A172 (cell line): ENCODE results near the gene SPATA32. TPM values are rescaled to one million over a fixed set of nuclear protein-coding genes. Genes with fewer than 3 reads are reported as not detected.
"Not testable (repeated sequence)": the region's sequence is repeated elsewhere in the genome, so short reads cannot be mapped to it uniquely, and the experiment has no call there.

ENCODE experiments used
- DNase-seq: peaks from one replicate; pipeline ENCODE4 v3.0.0-alpha.2; 2015; ENCODE audit warnings: low spot score
- total RNA-seq: library from RNA; depleted of rRNA; stranded (reverse); fragments of >200 nt; shearing (Covaris generic); gene quantifications from 2 replicates; pipeline ENCODE4 v1.2.3, GENCODE V29; 2014

The SPATA32 gene
- total RNA-seq, 1 experiment from 2014 or later = not detected

DNA sequence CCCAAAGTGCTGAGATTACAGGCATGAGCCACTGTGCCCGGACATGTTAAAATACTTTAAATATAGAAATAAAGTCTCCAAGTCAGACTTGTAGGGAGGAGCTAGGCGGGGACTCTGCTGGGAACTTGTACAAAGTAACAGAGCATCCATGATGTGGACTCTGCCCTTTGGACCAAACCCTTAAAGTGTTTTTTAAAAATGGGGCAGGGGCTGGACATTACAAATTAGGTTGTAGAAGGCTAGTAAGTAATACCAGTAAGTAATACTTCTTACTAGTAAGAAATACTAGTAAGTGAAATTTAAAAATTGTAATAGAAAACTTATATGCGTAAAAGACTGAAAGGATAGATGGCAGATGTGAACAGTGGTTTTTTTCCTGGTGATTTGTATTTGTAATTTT is 9.7 kb upstream of the SPATA32 start:
- no peak for DNase-seq

DNA sequence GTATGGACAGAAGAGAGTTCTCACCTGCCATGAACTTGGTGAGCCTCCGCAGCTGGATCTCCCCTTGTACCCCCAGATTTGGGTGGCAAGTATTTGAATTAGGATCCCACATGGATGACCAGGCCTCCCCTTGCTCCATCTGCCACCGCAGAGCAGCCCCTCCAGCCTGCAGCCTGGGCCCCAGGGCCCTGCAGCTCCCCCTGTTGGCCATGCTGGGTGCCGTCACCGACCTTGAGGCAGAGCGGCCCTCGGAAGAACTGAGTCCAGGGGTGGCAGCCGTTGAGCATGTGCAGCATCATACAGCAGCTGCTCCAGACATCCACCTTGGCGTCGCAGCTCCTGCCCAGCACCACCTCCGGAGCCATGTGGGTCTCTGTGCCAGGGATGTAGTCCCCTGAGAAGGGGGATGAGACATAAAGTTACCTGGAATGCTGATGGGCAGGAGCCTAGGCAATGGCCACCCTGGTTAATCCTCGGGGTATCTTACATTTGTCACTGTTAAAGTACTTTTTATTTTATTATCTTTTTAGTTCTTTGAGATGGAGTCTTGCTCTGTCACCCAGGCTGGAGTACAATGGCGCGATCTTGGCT is 9.0 kb upstream of the SPATA32 start:
- no peak for DNase-seq

DNA sequence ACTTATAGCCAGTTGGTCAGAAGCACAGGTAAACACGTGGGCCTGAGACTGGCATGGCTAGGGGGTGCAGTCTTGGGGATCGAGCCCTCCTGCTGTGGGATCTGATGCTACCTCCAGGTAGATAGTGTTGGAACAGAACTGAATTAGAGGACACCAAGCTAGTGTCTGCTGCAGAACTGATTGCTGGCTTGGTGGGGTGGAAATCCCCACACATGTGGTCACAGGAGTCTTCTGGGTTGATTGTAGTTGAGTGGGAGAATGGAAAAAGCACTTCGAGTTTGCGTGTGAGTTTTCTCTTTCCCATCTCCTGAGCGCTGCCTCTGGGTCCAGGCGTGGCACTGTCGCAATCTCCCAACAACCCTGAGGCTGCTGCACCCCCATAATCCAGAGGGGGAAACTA is 8.0 kb upstream of the SPATA32 start:
- DNase-seq = no peak

DNA sequence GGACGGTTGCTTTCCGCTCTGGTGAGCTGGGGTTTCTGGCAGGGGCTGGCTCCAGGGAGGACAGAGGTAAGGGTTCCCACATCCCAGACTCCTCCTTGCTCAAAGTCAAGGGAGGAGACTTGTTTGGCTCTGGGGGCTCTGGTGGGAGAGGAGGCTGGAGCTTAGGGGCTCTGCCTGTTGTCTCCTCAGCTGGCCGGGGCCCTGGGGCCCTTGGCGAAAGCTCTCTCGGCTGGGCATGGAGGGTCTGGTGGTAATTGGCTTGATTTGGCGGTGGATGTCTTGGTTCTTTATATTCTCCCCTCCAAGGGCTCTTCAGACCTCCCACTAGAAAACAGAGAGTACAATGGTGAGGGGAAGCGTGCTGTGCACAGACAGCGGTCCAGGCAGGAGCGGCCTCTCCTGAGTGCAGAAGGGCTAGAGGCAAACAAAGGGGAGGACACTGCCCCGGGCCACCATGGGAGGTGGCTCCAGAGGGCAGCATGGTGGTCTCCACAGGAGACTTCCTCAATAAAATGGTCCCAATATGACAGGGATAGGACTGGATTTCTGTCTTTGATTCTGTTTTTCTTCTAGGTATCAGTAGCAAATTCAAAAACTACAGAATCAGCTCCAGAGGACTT is 5.7 kb upstream of the SPATA32 start:
- DNase-seq = no peak

DNA sequence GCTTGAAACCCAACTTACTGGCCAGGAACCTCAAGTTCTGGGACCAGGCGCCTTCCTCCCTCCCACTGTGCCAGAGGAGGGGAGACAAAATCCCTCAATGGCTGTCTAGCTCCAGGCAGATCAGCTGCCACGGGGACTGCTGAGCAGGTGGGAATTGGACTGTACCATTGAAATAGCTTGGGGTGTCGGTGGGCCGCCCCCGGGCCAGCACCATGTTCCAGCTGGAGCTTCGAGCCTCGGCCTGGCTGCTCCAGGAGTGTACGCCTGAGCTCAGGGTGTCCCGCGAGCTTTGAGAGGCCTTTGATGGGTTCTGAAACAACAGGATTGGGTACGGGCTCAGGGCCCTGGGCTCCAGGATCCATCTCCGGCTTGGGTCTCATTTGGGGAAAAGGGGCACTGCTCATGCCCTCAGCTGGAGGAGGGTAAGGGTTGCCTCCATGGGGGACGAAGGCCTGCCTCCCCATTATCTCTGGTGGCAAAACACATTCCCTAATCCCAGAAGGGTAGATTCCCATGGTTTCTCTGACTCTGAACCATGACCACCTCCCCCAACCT is 4.6 kb upstream of the SPATA32 start:
- no peak for DNase-seq

DNA sequence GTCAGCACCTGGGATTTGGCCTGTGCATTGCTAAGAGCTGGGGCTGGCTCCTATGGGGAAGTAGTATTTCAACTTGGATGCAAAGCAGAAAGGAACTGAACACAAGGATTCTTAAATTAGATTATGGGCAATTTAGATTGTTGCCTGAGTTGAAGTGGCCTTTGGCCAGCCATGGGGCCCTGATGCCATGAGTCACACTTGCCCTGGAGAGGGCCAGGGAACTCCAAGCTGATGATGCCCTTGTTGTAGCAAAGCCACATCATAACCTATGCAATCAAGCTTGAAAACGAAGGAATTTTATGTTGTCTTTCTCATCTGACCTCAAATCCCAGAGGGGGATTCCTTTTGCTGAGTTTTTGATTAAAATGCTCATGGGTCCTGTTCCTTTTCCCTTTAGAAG is 3.9 kb upstream of the SPATA32 start:
- peak; percentile 90 for DNase-seq

DNA sequence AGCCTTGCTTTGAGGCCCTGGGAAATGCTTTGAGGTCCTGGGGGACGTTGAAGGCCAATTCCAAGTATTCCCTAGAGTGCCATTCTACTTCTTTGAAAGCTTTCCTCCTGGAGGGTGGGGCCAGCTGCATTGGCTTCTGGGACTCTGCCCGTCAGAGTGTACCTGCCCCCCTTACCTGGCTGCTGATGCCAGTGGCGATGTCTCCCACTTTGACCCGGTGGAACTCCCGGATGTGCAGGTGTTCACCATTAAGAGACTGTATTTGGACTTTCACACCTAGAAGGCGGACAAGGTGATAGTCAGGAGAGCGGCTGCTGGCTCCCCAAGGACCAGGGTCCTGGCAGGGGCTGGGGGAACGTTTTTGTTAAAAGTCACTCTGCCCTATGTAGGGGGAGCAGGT is 3.1 kb upstream of the SPATA32 start:
- DNase-seq = no peak

DNA sequence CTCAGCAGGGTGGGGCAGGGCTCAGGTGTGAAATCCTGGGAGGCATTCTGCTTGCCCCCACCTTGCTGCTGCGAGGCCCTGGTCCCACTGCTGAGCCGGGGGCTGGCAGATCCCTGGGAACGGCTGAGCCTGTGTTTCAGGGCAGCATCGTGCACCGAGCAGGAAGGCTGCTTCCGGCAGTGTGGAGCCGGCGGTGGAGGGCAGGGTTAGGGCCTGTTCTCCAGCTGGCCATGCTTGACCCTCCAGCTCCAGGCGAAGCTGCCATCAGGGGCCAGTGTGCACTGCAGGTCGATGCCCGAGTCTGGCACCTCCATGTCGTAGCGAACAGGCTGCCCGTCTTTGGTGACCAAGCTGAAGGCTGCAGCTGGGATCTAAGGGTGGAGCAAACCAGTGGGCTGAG is 2.5 kb upstream of the SPATA32 start:
- no peak for DNase-seq

DNA sequence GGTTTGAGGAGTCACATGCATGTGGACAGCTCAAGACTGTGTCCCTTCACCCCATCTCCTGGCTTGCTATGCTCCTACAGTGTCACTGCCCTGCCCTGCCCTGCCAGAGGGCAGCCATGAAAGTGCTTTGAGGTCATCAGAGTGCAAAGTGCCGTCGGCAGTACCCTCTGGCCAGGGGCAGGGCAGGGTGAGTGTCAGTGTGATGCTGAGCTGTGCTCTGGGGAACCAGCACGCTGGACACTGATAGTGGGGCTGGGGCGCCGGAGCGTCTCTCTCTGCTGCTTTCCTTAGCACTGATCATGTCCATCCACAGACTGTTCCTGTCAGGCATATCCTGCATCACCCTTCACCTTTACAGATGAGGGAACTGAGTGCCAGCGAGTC is 1.6 kb upstream of the SPATA32 start:
- DNase-seq = no peak

DNA sequence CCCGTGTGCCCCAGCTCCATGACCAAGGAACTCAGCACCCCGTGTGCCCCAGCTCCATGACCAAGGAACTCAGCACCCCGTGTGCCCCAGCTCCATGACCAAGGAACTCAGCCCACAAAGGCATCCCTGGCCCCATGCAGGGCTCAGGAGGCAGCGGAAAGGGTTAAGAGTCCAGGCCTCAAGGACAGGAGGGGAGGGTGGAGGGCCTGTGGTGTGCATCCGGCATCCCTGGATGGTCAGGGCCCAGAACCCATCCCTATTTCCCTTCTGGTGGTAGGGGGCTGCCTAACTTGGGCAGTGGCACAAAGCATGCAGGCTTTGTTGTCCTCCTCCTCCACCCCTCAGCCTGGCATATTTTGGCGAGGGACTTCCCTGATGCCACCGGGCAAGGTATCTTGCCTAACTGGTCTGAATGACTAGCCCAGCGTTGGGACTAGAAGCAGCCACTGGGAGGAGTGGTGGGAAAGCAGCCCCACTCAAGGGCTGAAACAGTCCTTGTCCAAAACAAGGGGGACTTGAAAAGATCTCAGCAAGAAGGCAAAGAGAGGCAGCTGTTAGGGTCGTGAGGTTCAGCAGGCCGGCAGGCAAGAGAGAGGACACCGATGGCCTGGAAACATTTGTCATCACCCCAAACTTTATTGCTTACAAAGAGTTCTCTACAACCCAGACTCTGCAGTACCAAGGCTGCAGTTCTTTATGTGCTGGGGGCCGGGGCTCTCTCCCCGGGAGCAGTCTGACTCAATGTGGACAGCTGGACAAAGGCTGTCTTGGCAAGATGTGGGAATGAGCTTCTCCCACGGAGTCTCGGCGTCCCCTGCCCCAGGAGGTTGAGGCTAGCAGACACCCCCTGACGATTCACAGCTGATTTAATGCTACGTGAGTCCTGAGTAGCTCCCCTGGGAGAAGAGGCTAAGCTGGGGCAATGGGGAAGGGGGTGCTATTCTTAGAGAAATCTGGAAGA is 902 bp upstream of the SPATA32 start:
- DNase-seq = no peak

DNA sequence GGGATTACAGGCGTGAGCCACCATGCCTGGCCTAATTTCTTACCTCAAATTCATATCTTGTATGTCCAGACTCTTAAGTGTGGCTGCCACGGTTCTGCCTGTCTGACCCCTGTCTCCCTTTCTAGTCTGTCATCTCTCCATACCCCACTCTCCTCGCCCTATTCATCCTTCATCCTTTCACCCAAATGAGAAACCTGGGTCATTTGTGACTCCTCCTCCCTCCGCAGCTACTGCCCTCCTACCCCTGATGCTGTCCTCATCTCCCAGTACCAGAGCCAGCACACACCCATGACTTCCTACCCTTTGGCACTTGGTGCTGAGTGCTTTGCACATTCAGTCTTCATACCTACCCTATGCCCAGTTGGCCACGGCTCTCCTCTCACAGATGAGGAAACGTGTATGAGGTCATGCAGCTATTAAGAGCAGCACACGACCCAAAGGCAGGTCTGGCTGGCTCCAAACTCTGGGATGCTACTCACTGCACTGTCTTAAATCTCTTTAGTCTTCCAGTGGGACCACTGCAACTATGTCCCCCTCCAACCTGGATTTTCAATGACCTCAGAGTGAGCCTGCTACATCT is 1.6 kb downstream of the SPATA32 start:
- no peak for DNase-seq

DNA sequence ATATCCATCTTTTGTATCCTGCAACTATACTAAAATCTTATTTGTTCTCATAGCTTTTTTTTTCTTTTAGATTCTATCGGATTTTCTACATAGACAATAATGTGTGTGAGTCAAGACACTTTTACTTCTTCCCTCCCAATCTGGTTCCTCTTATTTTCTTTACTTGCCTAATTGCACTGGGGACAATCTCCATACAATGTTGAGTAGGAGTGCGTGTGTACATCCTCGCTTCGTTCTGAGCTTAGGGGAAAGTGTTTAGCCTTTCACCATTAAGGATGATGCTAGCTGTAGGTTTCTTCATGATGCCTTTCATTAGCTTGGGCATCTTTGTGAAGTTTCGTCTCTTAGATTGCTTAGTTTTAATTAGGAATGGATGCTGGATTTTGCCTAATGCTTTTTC is 2.9 kb downstream of the SPATA32 start:
- no peak for DNase-seq

DNA sequence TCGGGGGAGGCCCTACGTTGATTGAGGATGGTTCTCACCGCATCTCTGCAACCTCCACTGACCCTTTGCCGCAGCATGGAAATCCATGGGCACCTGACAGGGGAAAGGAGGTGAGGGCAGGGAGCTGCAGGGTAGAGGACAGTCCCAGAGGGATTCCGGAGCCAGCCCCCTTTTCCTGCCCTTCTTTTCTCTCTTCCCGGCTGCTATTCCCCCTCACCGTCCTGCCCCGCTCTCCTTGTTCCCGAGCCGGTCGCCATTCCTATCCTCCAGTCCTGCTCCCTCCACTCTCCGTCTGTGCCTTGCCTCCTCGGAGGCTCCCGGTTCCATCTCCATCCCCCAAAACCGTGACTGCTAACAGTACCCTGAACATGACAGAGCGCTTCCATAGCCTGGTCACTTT is 4.8 kb downstream of the SPATA32 start:
- no peak for DNase-seq

DNA sequence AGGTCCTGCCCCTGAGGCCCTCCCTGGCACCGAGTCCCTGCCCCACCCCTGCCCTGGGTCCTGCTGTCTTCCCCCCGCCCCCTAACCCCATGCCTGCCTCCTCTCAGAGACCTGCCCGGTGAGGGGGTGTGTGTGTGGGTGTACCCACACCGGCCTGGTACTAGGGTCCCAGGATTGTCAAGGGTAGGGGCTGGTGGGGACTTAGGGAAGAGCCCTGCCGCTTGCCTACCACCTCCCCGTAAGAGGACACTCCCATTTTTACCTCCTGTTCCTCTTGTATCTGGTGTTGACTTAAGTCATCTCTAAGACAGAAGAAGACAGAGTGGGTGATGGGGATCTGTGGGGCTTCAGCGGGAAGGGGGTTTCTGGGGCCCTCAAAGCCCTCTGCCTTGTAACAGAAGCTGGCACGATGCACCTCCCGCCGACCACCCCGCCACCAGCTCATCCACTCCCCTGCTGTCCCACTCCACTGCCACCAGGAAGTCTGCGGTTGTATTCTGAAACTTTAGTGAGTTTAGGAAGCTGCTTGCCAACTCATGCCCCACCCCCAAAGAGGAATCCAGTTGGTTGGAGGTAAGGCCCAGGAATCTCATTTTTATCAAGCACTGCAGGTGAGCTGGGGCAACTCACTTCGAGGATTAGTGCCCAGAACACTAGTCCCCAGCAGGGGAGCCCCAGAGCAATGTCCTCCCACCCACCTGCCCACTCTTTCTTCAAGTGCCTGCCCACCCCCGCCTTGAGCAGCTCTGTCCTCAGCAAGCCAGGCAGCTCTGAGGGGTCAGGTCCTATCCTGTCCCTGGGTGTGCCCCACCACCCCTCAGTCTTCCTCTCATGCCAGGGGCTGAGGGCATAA is 5.6 kb downstream of the SPATA32 start:
- DNase-seq = no peak

DNA sequence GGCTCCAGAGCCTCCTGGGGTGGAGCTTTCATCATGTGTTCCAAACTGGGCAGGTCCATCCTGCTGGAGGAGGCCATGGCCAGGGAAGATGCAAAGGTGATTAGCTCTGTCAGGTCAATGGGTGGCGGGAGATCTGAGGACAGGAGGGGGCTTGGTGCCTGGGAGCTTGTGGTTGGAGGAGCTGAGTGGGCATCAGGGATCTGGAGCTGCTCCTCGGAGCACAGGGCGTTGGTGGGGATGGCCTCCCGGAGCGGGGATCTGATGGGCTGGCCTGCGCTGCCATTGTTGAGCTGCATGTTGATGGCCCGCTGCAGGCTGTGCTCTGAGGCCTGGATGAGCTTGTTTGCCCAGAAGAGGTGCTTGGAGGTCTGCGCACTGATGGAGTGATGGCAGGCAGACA is 6.5 kb downstream of the SPATA32 start:
- DNase-seq = no peak

DNA sequence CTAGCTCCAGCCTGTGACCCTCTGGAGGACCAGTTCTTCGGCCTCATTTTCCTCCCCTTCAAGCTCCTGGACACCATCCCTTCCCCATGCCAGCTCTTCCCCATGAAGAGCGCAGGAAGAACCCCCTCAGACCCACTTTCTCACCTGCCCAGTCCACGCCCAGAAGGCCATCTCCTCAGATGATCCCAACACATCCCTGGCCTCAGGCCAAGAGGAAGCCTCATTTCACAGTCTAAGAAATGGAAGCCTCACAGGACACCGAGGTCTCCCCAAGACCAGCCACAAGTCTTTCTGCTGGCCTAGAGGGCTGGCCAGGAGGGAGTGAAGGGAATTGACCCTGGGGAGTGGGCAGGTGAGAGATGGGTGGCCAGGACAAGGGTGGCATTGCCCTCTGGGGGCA is 8.0 kb downstream of the SPATA32 start:
- no peak for DNase-seq

DNA sequence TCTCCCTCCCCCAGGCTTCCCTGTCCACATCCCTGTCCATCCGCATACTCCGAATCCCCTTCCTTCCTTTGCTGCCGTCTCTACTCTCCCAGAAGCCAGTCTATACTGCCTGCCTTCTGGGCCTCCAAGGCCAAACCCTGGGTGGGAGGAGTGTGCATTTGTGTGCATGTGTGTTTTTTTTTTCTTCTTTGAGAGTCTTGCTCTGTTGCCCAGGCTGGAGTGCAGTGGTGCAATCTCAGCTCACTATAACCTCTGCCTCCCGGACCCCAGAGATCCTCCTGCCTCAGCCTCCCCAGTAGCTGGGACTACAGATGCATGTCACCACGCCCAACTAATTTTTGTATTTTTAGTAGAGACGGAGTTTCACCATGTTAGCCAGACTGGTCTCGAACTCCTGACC is 8.7 kb downstream of the SPATA32 start:
- DNase-seq = not testable (repeated sequence)

DNA sequence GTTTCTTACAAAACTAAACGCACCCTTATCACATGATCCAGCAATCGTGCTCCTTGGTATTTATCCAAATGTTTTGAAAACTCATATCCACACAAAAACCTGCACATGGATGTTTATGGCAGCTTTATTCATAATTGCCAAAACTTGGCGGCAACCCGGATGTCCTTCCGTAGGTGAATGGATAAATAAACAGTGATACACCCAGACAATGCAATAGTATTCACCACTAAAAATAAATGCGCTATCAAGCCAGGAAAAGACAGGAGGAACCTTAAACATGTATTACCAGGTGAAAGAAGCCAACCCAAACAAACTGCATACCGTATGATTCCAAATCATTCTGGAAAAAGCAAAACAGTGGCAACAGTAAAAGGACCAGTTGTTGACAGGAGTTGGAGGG is 10.0 kb downstream of the SPATA32 start:
- DNase-seq = no peak

DNA sequence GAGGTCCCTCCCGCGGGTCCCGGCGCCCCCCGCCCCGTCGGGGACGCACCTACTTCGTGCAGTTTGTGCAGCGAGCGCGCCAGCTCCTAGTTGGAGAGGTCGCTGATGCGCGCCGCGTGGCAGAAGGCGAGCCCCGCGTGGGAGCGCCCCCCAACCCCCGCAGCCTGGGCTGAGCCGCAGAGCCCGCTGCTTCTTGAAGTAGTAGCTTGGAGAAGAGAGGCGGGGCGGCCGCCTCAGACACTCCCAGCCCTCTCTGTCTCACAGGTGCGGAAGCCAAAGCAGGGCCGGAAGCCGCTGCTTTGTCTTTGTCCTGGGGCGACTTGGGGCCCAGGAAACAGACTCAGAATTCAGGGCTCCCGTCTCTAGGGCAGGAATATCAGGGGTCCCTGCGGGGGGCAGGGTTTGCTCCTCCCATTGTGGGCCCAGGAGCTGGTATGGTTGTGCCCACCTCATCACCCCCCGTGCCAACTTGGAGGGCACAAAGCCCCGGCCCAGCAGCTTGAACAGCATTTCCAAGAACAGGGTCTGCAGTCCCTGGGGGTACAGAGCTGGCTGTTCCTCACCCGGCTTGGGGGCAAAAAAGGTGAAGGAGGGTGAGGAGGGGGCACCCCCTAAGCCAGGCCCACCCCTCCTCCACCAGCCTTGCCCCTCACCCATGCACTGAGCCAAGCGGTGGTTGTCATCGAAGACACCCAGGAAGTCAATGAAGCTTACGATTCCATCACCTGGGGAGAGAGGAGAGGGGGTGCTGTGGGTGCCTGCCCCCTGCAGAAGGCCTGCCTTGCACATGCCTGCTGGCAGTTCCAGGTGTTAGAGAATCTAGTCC is 13.5 kb downstream of the SPATA32 start:
- DNase-seq = no peak

DNA sequence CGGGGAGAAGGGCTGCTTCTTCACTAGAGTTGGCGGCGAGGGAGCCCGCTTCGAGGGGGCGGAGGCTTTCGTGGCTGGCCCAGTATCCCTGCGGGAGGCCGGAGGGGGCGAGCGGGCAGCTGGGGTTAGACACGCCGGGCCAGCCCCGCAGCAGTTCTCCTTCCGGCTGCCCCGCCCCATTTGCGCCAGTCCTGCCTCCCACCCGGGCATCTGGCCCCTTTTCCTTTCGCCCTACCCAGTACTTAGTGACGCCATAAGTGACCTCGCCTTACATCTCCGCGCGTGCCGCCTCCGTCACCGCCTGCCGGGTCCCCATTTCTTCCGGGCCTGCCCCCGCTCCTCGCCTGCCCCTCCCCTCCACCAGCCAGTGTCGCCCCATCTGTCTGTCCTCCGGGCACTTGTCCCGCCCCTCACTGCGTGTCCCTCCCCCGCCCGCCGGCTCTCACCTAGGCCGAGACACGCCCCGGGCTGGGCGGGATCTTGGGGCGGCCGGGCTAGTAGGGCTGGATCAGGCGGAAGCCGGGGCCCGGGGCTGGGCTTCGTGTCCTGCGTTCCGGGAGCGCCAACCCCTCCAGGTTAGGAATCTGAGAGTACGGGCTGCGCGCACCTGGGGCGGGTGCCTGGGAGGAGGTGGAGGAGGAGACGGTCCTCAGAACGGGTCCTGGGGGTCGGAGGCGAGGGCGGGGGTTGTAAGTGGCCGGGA is 14.3 kb downstream of the SPATA32 start:
- DNase-seq = peak; percentile 97
